ENCODE data around the gene UBE2QL1. TPM values are rescaled to one million over a fixed set of nuclear protein-coding genes. Genes with fewer than 3 reads are reported as not detected.

Gene UBE2QL1
- total RNA-seq, 1 donor, result under 0.01 TPM

DNA sequence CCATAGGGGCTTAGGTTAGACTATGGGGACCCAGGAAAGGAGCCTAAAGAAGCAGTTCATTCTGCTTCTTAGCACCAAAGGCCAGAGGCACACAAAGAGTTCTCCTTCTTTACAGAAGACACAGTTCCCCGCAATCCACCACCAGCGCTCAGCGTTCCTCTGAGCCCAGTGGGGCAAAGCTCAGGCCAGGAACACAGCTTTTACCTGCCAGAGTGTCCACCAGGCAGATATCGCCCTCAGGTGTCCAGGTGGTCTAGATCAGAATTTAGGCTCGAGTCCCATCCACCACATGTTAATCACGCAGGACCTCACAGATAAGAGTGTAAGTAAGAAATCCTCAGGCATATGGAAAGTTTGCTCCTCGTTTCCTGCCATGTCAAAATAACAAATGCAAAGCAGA lies 53.0 kb downstream of the UBE2QL1 start:
- no peak overlapping the region for H3K27ac ChIP-seq (ENCODE audit: low read depth, low read length)
- no peaks in the 10 kb centered on the region for H3K4me1 ChIP-seq (ENCODE audit: insufficient read depth, low read length)
- DNase-seq (ENCODE audit: insufficient read length, low spot score, missing footprints), result no peak
- TF ChIP-seq, protein P1, sequence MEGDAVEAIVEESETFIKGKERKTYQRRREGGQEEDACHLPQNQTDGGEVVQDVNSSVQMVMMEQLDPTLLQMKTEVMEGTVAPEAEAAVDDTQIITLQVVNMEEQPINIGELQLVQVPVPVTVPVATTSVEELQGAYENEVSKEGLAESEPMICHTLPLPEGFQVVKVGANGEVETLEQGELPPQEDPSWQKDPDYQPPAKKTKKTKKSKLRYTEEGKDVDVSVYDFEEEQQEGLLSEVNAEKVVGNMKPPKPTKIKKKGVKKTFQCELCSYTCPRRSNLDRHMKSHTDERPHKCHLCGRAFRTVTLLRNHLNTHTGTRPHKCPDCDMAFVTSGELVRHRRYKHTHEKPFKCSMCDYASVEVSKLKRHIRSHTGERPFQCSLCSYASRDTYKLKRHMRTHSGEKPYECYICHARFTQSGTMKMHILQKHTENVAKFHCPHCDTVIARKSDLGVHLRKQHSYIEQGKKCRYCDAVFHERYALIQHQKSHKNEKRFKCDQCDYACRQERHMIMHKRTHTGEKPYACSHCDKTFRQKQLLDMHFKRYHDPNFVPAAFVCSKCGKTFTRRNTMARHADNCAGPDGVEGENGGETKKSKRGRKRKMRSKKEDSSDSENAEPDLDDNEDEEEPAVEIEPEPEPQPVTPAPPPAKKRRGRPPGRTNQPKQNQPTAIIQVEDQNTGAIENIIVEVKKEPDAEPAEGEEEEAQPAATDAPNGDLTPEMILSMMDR (IDR thresholded peaks at IDR 0.05; ENCODE audit: extremely low read depth, low read depth, low read length), result no peak
- H4K20me1 ChIP-seq (ENCODE audit: insufficient read depth, low read length), result no peaks in the 10 kb centered on the region
- H3K4me3 ChIP-seq (ENCODE audit: insufficient read depth, low read length), result no peak overlapping the region
- no peaks in the 10 kb centered on the region for H3K9me3 ChIP-seq (ENCODE audit: low read depth, low read length)
- no peaks in the 10 kb centered on the region for H3K27me3 ChIP-seq (ENCODE audit: insufficient read depth, low read length)
- no peak overlapping the region for H2AFZ ChIP-seq (ENCODE audit: low read length)
- no peaks in the 10 kb centered on the region for H3K79me2 ChIP-seq (ENCODE audit: insufficient read depth, low read length)
- H3K4me2 ChIP-seq (ENCODE audit: insufficient read depth, low read length), result no peak overlapping the region
- no peaks in the 10 kb centered on the region for H3K36me3 ChIP-seq (ENCODE audit: insufficient read depth, low read length)

DNA sequence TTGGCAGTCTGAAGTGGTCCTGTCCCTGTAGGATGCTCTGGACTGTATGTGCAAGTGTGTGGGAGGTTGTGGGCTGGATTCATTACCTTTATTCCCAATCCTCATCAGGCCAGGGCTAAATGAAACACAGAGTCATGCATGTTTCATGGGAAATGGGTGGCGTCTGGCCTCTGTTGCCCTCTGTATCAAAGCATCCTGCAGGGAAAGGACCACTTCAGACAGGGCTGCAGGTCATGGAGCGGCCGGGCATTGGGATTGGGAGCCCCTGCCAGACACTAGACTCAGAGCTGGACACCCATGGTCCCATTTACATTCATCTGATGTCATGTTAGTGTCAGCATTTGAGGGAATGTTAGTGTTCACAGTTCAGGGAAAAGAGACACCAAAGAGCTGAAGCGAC lies 53.8 kb downstream of the UBE2QL1 start:
- TF ChIP-seq, protein P1 (IDR thresholded peaks at IDR 0.05; ENCODE audit: extremely low read depth, low read depth, low read length), result no peak
- Histone ChIP-seq H4K20me1 (ENCODE audit: insufficient read depth, low read length) (no peaks in the 10 kb centered on the region), H3K9me3 (ENCODE audit: low read depth, low read length) (no peaks in the 10 kb centered on the region), H3K4me2 (ENCODE audit: insufficient read depth, low read length) (no peak overlapping the region), H2AFZ (ENCODE audit: low read length) (no peak overlapping the region), H3K79me2 (ENCODE audit: insufficient read depth, low read length) (no peaks in the 10 kb centered on the region), H3K4me1 (ENCODE audit: insufficient read depth, low read length) (no peaks in the 10 kb centered on the region), H3K4me3 (ENCODE audit: insufficient read depth, low read length) (no peak overlapping the region), H3K27ac (ENCODE audit: low read depth, low read length) (no peak overlapping the region), H3K27me3 (ENCODE audit: insufficient read depth, low read length) (no peaks in the 10 kb centered on the region), H3K36me3 (ENCODE audit: insufficient read depth, low read length) (no peaks in the 10 kb centered on the region)
- no peak for DNase-seq (ENCODE audit: insufficient read length, low spot score, missing footprints)

DNA sequence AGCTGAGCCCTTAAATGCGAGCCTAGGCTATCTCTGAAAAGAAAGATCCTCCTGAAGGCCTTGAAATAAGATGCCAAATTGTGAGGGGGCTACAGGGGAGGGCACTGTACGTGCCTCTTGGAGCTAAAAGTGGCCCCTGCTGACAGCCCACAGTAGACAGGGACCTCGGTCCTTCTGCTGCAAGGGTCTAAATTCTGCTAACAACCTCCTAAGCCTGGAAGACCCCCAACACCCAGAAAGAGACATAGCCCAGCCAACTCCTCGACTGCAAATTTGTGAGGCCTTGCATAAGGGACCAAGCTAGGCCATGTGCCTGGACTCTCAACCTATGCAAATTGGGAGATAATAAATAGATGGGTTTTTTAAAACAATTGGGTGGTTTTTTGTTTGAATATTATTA lies 54.7 kb downstream of the UBE2QL1 start:
- DNase-seq (ENCODE audit: insufficient read length, low spot score, missing footprints), result no peak
- Histone ChIP-seq H3K79me2 (ENCODE audit: insufficient read depth, low read length) (no peaks in the 10 kb centered on the region), H3K27ac (ENCODE audit: low read depth, low read length) (no peak overlapping the region), H2AFZ (ENCODE audit: low read length) (no peak overlapping the region), H3K27me3 (ENCODE audit: insufficient read depth, low read length) (no peaks in the 10 kb centered on the region), H3K4me2 (ENCODE audit: insufficient read depth, low read length) (no peak overlapping the region), H3K4me1 (ENCODE audit: insufficient read depth, low read length) (no peaks in the 10 kb centered on the region), H4K20me1 (ENCODE audit: insufficient read depth, low read length) (no peaks in the 10 kb centered on the region), H3K9me3 (ENCODE audit: low read depth, low read length) (no peaks in the 10 kb centered on the region), H3K4me3 (ENCODE audit: insufficient read depth, low read length) (no peak overlapping the region), H3K36me3 (ENCODE audit: insufficient read depth, low read length) (no peaks in the 10 kb centered on the region)
- TF ChIP-seq, protein P1 (IDR thresholded peaks at IDR 0.05; ENCODE audit: extremely low read depth, low read depth, low read length), result no peak

DNA sequence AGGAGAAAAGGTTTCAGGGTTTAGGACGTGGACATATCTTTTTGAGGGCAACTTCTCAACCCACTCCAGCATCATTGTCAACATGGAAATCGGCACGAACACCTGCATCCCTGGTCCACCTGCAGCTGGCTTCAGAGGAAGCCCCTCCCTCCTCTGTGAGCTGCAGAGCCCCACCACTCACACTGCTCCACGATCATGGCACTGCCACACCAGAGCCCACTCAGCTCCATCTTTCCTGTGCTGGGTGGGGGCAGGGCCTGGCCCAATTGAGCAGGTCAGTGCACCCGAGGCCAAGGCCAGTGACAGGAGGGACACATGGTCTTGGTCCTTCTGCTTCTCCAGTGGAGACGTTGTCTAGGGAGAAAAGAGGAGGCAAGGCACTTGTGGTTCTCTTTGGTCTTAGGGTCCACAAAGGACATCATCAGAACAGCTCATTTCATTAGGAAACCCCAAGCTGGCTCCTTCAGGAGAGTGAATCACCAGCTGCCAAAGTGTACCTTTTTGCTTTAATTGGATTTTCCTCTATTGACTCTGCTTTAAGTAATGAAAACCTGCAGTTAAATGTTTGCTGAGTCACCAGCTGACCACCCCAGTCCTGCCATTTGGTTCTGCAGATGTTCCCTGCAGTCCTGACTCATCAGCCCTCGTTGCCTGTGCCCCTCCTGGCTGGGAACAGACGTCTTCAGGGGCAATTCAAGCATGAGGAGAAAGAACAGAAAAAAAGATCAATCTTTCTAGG lies 56.2 kb downstream of the UBE2QL1 start:
- Histone ChIP-seq H3K9me3 (ENCODE audit: low read depth, low read length) (no peaks in the 10 kb centered on the region), H3K36me3 (ENCODE audit: insufficient read depth, low read length) (no peaks in the 10 kb centered on the region), H3K79me2 (ENCODE audit: insufficient read depth, low read length) (no peaks in the 10 kb centered on the region), H3K4me3 (ENCODE audit: insufficient read depth, low read length) (no peak overlapping the region), H2AFZ (ENCODE audit: low read length) (no peak overlapping the region), H3K4me1 (ENCODE audit: insufficient read depth, low read length) (no peaks in the 10 kb centered on the region), H3K27ac (ENCODE audit: low read depth, low read length) (no peak overlapping the region), H4K20me1 (ENCODE audit: insufficient read depth, low read length) (no peaks in the 10 kb centered on the region), H3K4me2 (ENCODE audit: insufficient read depth, low read length) (no peak overlapping the region), H3K27me3 (ENCODE audit: insufficient read depth, low read length) (no peaks in the 10 kb centered on the region)
- DNase-seq (ENCODE audit: insufficient read length, low spot score, missing footprints), result no peak
- TF ChIP-seq, protein P1 (IDR thresholded peaks at IDR 0.05; ENCODE audit: extremely low read depth, low read depth, low read length), result no peak

All from osteoblast (primary cell).